IMR-90 (cell line): ENCODE data around the gene ADGRD2. TPM values are rescaled to one million over a fixed set of nuclear protein-coding genes. Genes with fewer than 3 reads are reported as not detected.

Experiments used
- ATAC-seq: fragments of 200-7000 bp; cut with Tn5 transposase; 2 replicates; pipeline ENCODE4 v1.9.1; 2020; ENCODE audit warnings: low read depth, mild to moderate bottlenecking, moderate library complexity
- BruUV-seq: library from RNA; stranded (reverse); fragments of 400-500 nt; replicated peaks from 2 replicates; lab custom pipeline; 2021; lab: Mats Ljungman, UMichigan
- CTCF ChIA-PET: fragments of 300-600 bp; formaldehyde crosslinking; extraction: SDS; loops from one replicate; lab custom pipeline; 2021; ENCODE audit warnings: antibody characterized with exemption; lab: Yijun Ruan, JAX
- POLR2A ChIA-PET: fragments of 300-600 bp; sonication (Branson Sonifier 250); formaldehyde crosslinking; loops from one replicate; lab custom pipeline; 2022; ENCODE audit warnings: antibody characterized with exemption; ENCODE audit not compliant: unreplicated experiment; lab: Charles Lee
- DNase-seq: peaks from one replicate; pipeline ENCODE4 v3.0.0; 2013
- H2AFZ ChIP-seq: replicated peaks from 2 replicates; pipeline ENCODE3; 2013; ENCODE audit warnings: low read length, mild to moderate bottlenecking; ENCODE audit not compliant: poor library complexity
- H2AK5ac ChIP-seq: 2 replicates; pipeline ENCODE4 v1.6.1; 2013; ENCODE audit warnings: low read depth, low read length, inconsistent platforms
- H2AK9ac ChIP-seq: replicated peaks from 2 replicates; pipeline ENCODE3; 2013; ENCODE audit warnings: mild to moderate bottlenecking, low read depth, low read length, moderate library complexity; ENCODE audit not compliant: poor library complexity
- H2BK120ac ChIP-seq: 2 replicates; pipeline ENCODE4 v1.6.1; 2013; ENCODE audit warnings: low read depth, low read length, inconsistent platforms
- H2BK15ac ChIP-seq: 3 replicates; pipeline ENCODE4 v1.6.1; 2013; ENCODE audit warnings: low read depth, low read length, inconsistent platforms
- H2BK20ac ChIP-seq: 2 replicates; pipeline ENCODE4 v1.6.1; 2013; ENCODE audit warnings: low read depth, mild to moderate bottlenecking, inconsistent platforms, low read length, moderate library complexity
- H2BK5ac ChIP-seq: 2 replicates; pipeline ENCODE4 v1.6.1; 2013; ENCODE audit warnings: mild to moderate bottlenecking, low read depth, low read length, inconsistent platforms; ENCODE audit not compliant: poor library complexity, severe bottlenecking
- H3K14ac ChIP-seq: replicated peaks from 2 replicates; pipeline ENCODE4 v1.6.1; 2013; ENCODE audit warnings: low read depth, low read length, inconsistent platforms
- H3K18ac ChIP-seq: 2 replicates; pipeline ENCODE4 v1.6.1; 2013; ENCODE audit warnings: low read depth, low read length, control low read depth
- H3K23ac ChIP-seq: 2 replicates; pipeline ENCODE4 v1.6.1; 2013; ENCODE audit warnings: low read depth, low read length, inconsistent platforms
- H3K27ac ChIP-seq: 2 replicates; pipeline ENCODE4 v1.5.1; 2013; ENCODE audit warnings: mild to moderate bottlenecking, control low read depth, low read length; ENCODE audit not compliant: insufficient read depth
- H3K27me3 ChIP-seq: 2 replicates; pipeline ENCODE4 v1.6.1; 2013; ENCODE audit warnings: low read length; ENCODE audit not compliant: control insufficient read depth, insufficient read depth
- H3K36me3 ChIP-seq: 2 replicates; pipeline ENCODE4 v1.6.1; 2013; ENCODE audit warnings: low read length, mixed read lengths; ENCODE audit not compliant: control insufficient read depth, insufficient read depth
- H3K4ac ChIP-seq: 2 replicates; pipeline ENCODE4 v1.6.1; 2013; ENCODE audit warnings: low read depth, low read length, inconsistent platforms
- H3K4me1 ChIP-seq: 2 replicates; pipeline ENCODE4 v1.6.1; 2013; ENCODE audit warnings: low read length, mixed read lengths; ENCODE audit not compliant: control insufficient read depth, insufficient read depth
- H3K4me2 ChIP-seq: 2 replicates; pipeline ENCODE4 v1.6.1; 2013; ENCODE audit warnings: low read depth, mild to moderate bottlenecking, control low read depth, low read length, moderate library complexity
- H3K4me3 ChIP-seq: 2 replicates; pipeline ENCODE4 v1.5.1; 2013; ENCODE audit warnings: low read depth, mild to moderate bottlenecking, control low read depth, low read length, moderate library complexity; ENCODE audit not compliant: insufficient read depth
- H3K56ac ChIP-seq: 2 replicates; pipeline ENCODE4 v1.6.1; 2013; ENCODE audit warnings: low read length, inconsistent platforms; ENCODE audit not compliant: insufficient read depth; ENCODE audit errors: extremely low read depth
- H3K79me1 ChIP-seq, 2 experiments: 2 replicates each; pipeline ENCODE4 v1.6.1; 2013; ENCODE audit warnings: low read length in 2 of 2, inconsistent platforms in 1 of 2, low read depth in 1 of 2
- H3K9ac ChIP-seq: 2 replicates; pipeline ENCODE4 v1.6.1; 2013; ENCODE audit warnings: low read depth, low read length, control low read depth
- H3K9me1 ChIP-seq: 2 replicates; pipeline ENCODE4 v1.6.1; 2013; ENCODE audit warnings: low read length, inconsistent platforms; ENCODE audit not compliant: insufficient read depth
- H3K9me3 ChIP-seq: 2 replicates; pipeline ENCODE4 v1.6.1; 2013; ENCODE audit warnings: low read length; ENCODE audit not compliant: control insufficient read depth, insufficient read depth
- H4K20me1 ChIP-seq: 2 replicates; pipeline ENCODE4 v1.6.1; 2013; ENCODE audit warnings: low read length, inconsistent platforms; ENCODE audit not compliant: insufficient read depth
- H4K5ac ChIP-seq: 2 replicates; pipeline ENCODE4 v1.6.1; 2013; ENCODE audit warnings: mild to moderate bottlenecking, low read depth, low read length, control low read depth
- H4K8ac ChIP-seq, 2 experiments: 2 replicates each; pipeline ENCODE4 v1.6.1; 2013; ENCODE audit warnings: low read depth in 2 of 2, low read length in 2 of 2, control low read depth in 1 of 2, inconsistent platforms in 1 of 2
- H4K91ac ChIP-seq: 2 replicates; pipeline ENCODE4 v1.6.1; 2013; ENCODE audit warnings: low read depth, low read length, inconsistent platforms; ENCODE audit not compliant: insufficient read depth
- BHLHE40 ChIP-seq: fragments of 150-350 bp; IDR thresholded peaks from 2 replicates; pipeline ENCODE4 v1.6.1; 2016; ENCODE audit warnings: mild to moderate bottlenecking, low read depth, low read length
- CHD1 ChIP-seq: IDR thresholded peaks from 2 replicates; pipeline ENCODE4 v1.6.1; 2012; ENCODE audit warnings: low read depth, low read length, improper control_type of control experiment
- CTCF ChIP-seq: conservative IDR thresholded peaks from 2 replicates; pipeline ENCODE4 v1.5.1; 2012; ENCODE audit warnings: mild to moderate bottlenecking, low read depth, low read length, improper control_type of control experiment
- RCOR1 ChIP-seq: IDR thresholded peaks from 2 replicates; pipeline ENCODE4 v1.6.1; 2012; ENCODE audit warnings: mild to moderate bottlenecking, low read length, improper control_type of control experiment; ENCODE audit not compliant: insufficient replicate concordance
- RFX5 ChIP-seq: IDR thresholded peaks from 2 replicates; pipeline ENCODE4 v1.8.0; 2012; ENCODE audit warnings: low read depth, mild to moderate bottlenecking, low read length, moderate library complexity
- SMC3 ChIP-seq: fragments of 150-350 bp; IDR thresholded peaks from 2 replicates; pipeline ENCODE4 v1.6.1; 2016; ENCODE audit warnings: low read depth, mild to moderate bottlenecking, antibody characterized with exemption, low read length, moderate library complexity
- WGBS, 2 experiments: methylation state at CpG; one replicate each; pipeline versions ENCODE4 v1.1.5 to v1.1.7; 2013; ENCODE audit warnings: missing lambda C conversion rate in 2 of 2; ENCODE audit not compliant: insufficient read length in 1 of 2; ENCODE audit errors: extremely low coverage in 2 of 2; 5-methylcytosine and 5-hydroxymethylcytosine counted together
- dilution Hi-C: fragments of 300-500 bp; cut with HindIII; formaldehyde crosslinking; loops from one replicate; pipeline ENCODE4 v1.14.3; 2018; ENCODE audit warnings: low sequenced_read_pairs; ENCODE audit not compliant: unreplicated experiment
- in situ Hi-C: fragments of 300-500 bp; cut with MboI; formaldehyde crosslinking; loops from 3 replicates; pipeline ENCODE4 v1.14.3; 2019; ENCODE audit warnings: low sequenced_read_pairs, inconsistent platforms, mixed read lengths
- intact Hi-C: fragments of 100-400 bp; cut with micrococcal nuclease; formaldehyde crosslinking; loops from 2 replicates; pipeline ENCODE4 v1.10.0; 2022
- polyA plus RNA-seq, 3 experiments: library from polyadenylated mRNA; depleted of rRNA; stranded (reverse); fragments of >200 nt; gene quantifications; 2 replicates each; pipeline ENCODE4 v1.2.3, GENCODE V29; 2012; ENCODE audit warnings: low replicate concordance in 1 of 3
- total RNA-seq: library from RNA; depleted of rRNA; stranded (reverse); fragments of >200 nt; gene quantifications from 2 replicates; pipeline ENCODE4 v1.2.3, GENCODE V29; 2012

Gene ADGRD2
- total and polyA plus RNA-seq, 2 of the 4 experiments (the other 2 are of a cell fraction) = not detected

- no peak overlapping the region for H3K18ac ChIP-seq
- no peak overlapping the region for H4K91ac ChIP-seq
- H2BK20ac ChIP-seq = no peak overlapping the region
- H3K9me1 ChIP-seq = no peaks in the 10 kb centered on the region
- H2BK120ac ChIP-seq = no peak overlapping the region
- no peaks in the 10 kb centered on the region for H3K36me3 ChIP-seq
- no peak overlapping the region for H4K8ac ChIP-seq
- no peak overlapping the region for H2BK15ac ChIP-seq
- H3K27ac ChIP-seq = no peak overlapping the region
- ATAC-seq (no peak), DNase-seq (no peak)
- intact Hi-C loops (no loop called here), in situ Hi-C loops (no loop called here), dilution Hi-C loops (no loop called here)
- no peak for TF ChIP-seq CHD1
- no peak for TF ChIP-seq BHLHE40
- no peak for TF ChIP-seq SMC3
- no peak for TF ChIP-seq RCOR1
- no peak for TF ChIP-seq CTCF
- no peak for TF ChIP-seq RFX5
- no peak overlapping the region for H3K4ac ChIP-seq
- peaks cover 6% of the 10 kb centered on the region for H3K9me3 ChIP-seq
- 4% methylated on average over 35 of the region's 96 CpGs; no CpG with 5 or more reads in 1 of the 2 experiments for WGBS, 2 experiments
- H2AK5ac ChIP-seq = no peak overlapping the region
- peaks cover 3% of the 10 kb centered on the region; the same call in 1 of the 2 replicates for H4K20me1 ChIP-seq
- H3K9ac ChIP-seq = no peak overlapping the region
- H3K23ac ChIP-seq = no peak overlapping the region
- no peaks in the 10 kb centered on the region for H3K79me1 ChIP-seq
- no peak overlapping the region for H3K4me3 ChIP-seq
- no peak overlapping the region for H2AK9ac ChIP-seq
- ChIA-PET POLR2A (no interaction called here), CTCF (no interaction called here)
- no peak overlapping the region for H4K5ac ChIP-seq
- no peak overlapping the region for H3K14ac ChIP-seq
- peaks cover 85% of the 10 kb centered on the region for H3K27me3 ChIP-seq
- no peak overlapping the region for H3K4me2 ChIP-seq
- H2AFZ ChIP-seq = peak overlapping the region; percentile 51
- no TSS peak for BruUV-seq
- H3K4me1 ChIP-seq = no peaks in the 10 kb centered on the region; the same call in 1 of the 2 replicates
- no peak overlapping the region for H3K56ac ChIP-seq
- H2BK5ac ChIP-seq = no peak overlapping the region
These were observed 52.8 kb downstream of the ADGRD2 start for GRCh38 chr9:124502711-124503702.
